Head of caudate nucleus (tissue), 42 donors: ENCODE results near the gene SCNN1B.
A peak's percentile ranks its signal among the peaks of the same experiment; 100 is the strongest.
"Not testable (repeated sequence)": the region's sequence is repeated elsewhere in the genome, so short reads cannot be mapped to it uniquely, and the experiment has no call there.

ENCODE experiments used
- DNase-seq, 42 donors: peaks; one replicate each; pipeline versions ENCODE4 v3.0.0 to v3.0.0-alpha.2; 2020 to 2021; ENCODE audit warnings: mixed read lengths in 7 of 42
- intact Hi-C: fragments of 100-400 bp; cut with DNase I; formaldehyde crosslinking; loops from one replicate; pipeline ENCODE4 v1.15.0; 2022

Gene SCNN1B

DNA sequence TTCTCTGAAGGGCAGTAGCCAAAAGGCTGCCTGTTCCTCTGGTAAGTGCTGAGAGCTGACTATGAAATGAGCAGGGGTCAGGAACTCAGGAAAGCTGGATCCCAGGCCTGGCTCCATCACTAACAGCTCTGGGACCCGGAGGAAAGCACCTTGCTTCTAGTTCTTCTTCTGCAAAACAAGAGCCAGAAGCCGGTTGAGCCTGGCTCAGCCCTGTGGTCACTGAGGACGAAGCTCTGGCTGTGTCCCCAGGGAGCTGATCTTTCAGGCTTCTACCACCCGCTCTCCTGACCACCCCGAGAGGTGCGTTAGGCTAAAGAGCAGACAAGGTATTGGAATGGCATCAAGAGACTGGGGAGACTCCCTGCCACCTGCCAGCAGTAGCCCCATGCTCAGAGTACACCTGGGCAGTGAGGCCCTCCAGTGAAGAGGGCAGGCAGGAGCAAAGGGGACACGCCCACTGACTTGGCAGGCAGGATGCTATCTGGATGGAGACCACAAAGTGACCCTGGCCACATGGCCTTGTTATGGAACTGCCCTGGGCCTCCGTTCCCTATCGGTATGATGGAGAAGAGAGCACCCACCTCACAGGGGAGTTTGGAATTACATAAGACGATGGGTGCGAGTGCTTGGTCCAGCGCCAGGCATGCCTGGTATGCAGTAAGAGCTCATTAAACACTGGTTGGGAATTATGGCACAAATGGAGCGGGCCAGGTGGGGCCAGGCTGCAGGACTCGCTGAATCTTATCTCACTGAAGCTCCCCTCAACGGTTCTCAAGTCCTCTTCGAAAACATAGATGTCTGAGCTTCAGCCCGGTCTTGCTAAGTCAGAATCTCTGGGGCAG is 89.5 kb downstream of the SCNN1B start:
- intact Hi-C loops, result no loop called here
- DNase-seq, result no peak

GRCh38 chr16:23392223-23392600 is 90.1 kb downstream of the SCNN1B start:
- intact Hi-C loops, result no loop called here
- DNase-seq, result no peak

DNA sequence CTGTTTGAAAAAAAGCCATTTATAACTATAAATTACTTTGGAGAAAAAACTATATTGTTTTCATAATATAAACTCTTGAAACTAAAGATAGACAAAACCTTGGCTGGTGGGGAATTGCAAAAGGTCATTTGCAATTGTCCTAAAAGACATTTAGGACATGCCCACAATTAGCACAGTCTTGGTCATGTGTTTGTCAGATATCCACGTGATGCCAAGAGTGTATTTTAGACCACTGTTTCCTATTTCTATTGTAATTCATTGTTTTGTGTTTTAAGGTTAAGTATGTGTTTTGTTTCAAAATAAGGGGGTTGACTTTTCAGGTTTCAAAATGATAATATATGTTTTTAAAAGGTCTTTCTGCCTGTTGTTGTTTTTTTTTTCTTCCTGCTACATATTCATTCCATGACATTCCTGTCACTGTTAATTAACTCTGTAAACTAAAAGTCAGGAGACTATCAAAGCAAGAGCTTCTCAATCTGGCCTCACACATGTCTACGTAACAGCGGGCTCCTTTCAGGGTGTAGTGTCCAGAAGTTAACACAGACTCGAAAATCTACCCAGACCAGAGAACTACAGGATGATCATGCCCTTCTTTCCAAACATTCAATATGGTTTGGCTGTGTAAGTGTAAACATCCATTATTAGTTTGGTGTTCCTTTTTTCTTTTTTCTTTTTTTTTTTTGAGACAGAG is 92.2 kb downstream of the SCNN1B start:
- no peak for DNase-seq
- intact Hi-C loops, result no loop called here

DNA sequence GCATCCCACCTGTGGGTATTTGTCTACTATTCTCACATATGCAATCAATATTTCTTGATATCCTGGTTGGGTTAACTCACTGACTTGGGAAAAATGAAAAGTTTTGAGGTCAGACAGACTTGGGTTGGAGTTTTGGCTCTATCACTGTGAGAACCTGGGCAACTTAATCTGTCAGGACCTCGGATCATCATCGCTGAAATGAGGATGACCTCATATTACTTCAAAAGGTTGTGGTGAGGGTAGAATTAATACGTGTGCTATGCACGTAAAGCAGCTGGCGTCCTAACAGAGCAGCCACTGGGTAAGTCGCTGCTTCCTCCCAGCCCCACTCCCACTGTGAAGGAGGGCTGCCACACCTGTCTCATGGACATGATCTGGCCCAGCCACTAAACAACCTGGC is 93.6 kb downstream of the SCNN1B start:
- intact Hi-C loops, result no loop called here
- no peak for DNase-seq

- intact Hi-C loops, result no loop called here
- no peak for DNase-seq
These were observed 95.4 kb downstream of the SCNN1B start for GRCh38 chr16:23397464-23397863.

DNA sequence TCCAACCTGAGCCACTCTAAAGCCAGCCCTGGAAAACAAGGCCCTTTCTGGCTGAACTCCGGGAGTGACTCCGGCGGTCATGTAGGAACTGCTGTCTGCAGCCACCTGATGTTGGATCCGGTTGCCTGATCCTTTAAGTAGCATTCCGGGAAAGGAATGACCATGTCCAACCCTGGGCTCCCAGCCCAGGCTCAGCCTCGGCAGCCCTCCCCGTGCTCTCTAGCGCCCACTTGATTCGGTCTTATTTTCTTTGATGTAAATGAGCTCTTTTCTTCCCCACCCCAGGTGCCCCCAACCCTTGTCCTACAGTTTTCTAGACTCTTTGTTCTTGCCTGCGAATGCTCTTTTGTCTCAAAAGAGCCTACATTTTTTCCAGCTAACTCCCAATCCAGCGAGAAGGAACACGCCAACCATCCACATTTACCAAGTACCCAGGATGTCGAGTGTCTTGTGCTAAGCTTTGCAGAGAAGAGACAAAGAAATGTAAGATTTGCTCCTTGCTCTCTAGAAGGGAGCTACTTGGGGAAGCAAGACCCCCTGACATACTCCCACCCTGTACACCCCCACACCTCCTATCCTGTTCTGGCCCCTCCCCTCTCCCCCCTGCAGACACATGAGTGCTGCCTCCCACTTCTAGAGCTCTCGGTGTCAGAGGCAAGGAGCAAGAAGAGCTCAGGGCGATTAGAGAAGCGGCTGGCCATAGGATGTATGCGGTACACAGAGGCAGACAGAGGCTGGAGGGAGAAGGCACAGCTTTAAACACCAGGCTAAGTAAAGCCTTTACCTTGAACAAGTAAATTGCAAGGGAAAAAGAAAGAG is 97.1 kb downstream of the SCNN1B start:
- intact Hi-C loops, result no loop called here
- peak in 20 of 42 donors; percentile 4 to 71 (median 22) for DNase-seq

DNA sequence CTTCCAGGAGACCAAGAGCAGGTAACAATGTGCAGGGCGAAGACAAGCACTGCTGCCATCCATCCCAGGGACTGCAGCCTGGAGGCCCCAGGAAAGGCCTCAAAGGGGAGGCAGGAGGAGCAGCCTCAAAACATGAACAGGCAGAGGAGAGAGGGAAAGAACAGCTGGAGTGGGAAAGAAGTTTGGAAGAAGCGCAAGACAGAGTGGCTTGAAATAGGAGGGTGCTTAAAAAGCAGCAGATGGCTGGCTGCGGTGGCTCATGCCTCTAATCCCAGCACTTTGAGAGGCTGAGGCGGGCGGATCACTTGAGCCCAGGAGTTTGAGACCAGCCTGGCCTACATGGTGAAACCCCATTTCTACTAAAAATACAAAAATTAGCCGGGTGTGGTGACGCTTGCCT is 98.3 kb downstream of the SCNN1B start:
- DNase-seq, intact Hi-C loops: not testable (repeated sequence)

- intact Hi-C loops, result no loop called here
- no peak for DNase-seq
These were observed 99.0 kb downstream of the SCNN1B start for GRCh38 chr16:23401139-23401538.

- intact Hi-C loops, result no loop called here
- no peak for DNase-seq
These were observed 100.0 kb downstream of the SCNN1B start for GRCh38 chr16:23402100-23402499.

GRCh38 chr16:23403547-23403946 is 101.4 kb downstream of the SCNN1B start:
- intact Hi-C loops, result no loop called here
- no peak for DNase-seq

DNA sequence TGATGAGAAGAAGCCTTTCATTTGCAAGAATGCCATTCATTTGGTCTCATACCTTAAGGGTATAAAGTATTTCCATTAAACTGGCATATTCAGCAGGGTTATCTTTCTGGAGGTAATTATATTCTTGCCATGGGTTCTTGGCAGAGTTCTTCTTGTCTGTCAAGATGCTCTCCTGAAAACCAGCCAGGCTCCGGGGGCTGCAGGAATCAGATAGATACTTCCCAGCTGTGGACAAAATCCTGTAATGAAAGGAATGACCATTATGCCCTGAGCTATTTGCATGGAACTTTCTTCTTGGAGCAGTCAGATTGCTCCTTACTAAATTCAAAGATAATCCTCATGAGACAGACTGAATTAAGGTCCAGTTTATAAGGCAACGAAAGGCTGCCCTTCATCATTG is 103.9 kb downstream of the SCNN1B start:
- no peak for DNase-seq
- intact Hi-C loops, result no loop called here

DNA sequence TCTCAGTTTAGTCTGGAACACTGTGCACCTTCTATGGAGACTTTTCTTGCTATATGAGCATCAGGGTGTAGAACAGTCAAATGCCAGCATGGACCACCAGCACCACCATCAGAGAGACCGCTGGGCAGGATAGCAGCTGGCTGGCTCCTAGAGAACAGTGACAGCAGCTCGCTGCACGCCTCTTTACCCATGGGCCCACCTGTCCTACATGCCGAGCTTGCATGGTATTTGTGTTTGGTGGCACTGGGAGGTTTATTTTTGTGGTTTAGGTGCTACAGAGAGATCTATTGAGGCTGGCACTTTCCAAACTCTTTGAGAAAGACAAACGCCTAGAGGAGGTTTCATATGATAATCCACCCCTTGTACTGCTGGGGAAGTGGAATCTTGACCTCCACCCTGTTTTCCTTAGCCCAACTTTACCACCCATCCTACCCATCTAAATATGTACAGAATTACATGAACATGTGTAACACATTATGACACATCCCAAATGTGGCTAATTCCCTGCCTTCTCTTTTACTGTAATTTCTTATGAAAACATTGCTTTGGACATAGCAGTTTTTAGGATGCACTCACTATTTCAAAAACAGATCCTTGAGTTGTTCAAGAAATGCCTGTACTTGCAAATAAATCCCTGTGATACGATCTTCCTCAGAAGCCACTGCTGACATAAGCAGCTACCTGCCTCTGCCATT is 104.6 kb downstream of the SCNN1B start:
- intact Hi-C loops, result no loop called here
- no peak for DNase-seq

DNA sequence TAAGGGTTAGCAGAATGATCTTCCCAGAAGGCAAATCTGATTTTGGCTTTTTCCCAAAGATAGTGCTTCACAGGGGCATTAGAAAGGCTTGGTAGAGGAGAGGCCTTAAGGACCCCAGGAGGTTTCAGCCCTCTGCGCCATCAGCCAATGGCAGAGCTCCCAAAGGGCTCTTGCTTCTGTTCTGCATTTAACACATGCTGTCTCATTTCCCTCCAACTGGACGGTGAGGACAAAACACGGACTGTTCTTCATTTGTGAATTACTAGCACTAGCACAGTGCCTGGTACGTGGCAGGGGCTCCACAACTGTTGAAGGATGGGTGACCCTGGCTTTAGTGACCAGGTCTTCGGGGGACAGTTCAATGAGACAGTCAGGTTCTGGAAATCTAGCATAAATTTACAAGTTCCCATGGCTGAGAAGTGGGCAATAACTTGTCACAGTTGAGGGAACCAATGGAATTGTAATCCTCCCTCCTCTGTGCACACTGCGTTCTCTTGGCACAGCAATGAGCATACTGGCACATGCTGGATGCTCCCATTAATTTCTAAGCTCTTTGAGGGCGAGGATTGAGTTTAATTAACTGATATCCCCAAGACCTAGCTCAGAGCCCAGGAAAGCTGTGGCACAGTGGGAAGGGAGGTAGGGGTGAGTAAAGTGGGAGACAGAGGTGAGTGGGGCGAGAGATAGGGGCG is 105.5 kb downstream of the SCNN1B start:
- intact Hi-C loops, result no loop called here
- DNase-seq, result no peak

- DNase-seq, result no peak
- intact Hi-C loops, result no loop called here
These were observed 106.2 kb downstream of the SCNN1B start for GRCh38 chr16:23408242-23408822.

GRCh38 chr16:23408823-23409298 is 106.8 kb downstream of the SCNN1B start:
- DNase-seq, result peak in 12 of 42 donors; percentile 11 to 55 (median 26)
- intact Hi-C loops, result no loop called here

- intact Hi-C loops, result no loop called here
- DNase-seq, result no peak
These were observed 107.4 kb downstream of the SCNN1B start for GRCh38 chr16:23409522-23409921.

DNA sequence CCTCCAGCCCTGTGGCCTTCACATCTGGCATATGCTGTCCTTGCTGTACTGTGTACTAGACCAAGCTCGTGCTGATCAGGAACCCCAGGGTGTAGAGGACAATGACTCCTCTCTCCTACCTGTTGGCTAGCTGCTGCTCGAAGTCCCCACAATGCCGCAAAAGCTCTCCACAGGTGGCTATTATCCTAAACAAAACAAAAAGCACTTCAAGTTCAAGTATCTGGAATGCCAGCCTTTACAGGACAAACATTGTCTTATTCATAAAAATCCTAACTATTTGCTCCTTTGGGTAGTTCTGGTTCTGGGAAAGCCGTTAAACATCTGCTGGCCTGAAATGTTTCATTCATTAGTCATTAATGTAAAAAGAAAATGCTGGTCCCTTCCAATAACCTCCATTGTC is 108.1 kb downstream of the SCNN1B start:
- DNase-seq, result no peak
- intact Hi-C loops, result no loop called here

DNA sequence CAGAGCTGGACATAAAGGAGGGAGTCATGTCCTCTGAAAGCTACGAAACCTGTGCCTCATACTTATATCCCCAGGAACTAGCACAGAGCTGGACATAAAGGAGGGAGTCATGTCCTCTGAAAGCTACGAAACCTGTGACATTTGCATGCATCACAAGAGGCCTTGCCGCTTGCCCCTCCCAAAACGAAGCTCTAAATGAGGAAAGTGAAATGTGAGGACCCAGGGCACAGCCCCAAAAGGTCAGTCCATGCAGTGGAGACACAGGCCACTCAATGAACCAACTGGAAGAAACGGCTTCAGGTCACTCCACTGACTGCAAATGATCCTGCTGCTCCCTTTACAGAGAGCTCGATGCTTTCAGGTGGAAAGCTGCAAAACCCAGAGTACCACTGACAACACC is 112.6 kb downstream of the SCNN1B start:
- DNase-seq, result no peak
- intact Hi-C loops, result no loop called here
